ENCODE data around the gene KRTAP4-3.
"Not testable (repeated sequence)": the region's sequence is repeated elsewhere in the genome, so short reads cannot be mapped to it uniquely, and the experiment has no call there.

KRTAP4-3 gene

DNA sequence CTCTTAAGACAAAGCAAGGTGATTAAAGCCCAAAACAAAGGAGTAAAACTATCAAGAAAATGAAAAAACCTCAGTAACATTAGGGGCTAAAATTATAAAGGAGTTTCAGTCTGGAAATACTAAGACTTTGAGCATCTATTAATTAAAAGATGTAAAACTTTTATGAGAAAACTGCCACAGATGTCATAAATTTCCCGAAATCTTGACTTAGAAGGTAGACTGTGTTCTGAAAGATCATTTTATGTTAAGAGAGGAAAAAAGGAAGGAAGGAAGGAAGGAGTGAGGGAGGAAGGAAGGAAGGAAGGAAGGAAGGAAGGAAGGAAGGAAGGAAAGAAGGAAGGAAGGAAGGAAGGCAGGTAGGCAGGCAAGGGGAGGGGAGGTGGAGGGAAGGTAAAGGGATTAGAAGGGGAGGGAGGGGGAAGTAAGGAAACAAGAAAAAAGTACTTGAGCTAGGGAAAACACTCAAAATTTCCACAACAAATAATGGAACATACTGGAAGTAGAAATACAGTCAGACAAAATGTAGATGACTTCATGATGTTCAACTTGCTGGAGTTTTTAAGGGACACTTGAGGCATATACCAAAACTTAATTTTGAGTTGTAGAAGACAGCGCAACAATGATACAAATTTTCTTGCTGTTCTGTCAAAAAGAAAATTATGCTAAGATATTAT lies 20.4 kb downstream of the KRTAP4-3 start:
- no peaks in the 10 kb centered on the region for H3K9me3 ChIP-seq (ENCODE audit: severe bottlenecking)
- no peak overlapping the region for H3K27ac ChIP-seq (ENCODE audit: poor library complexity, severe bottlenecking)
- ATAC-seq (ENCODE audit: low read depth): no peak
- H3K4me1 ChIP-seq (ENCODE audit: insufficient read depth, poor library complexity, severe bottlenecking): peaks cover 8% of the 10 kb centered on the region
- no peaks in the 10 kb centered on the region for H3K36me3 ChIP-seq (ENCODE audit: low read depth)
- DNase-seq (ENCODE audit: low spot score): no peak
- no peaks in the 10 kb centered on the region for H3K27me3 ChIP-seq (ENCODE audit: insufficient read depth, poor library complexity, severe bottlenecking)
- H3K4me3 ChIP-seq (ENCODE audit: severe bottlenecking): no peak overlapping the region
- TF ChIP-seq, protein P1, sequence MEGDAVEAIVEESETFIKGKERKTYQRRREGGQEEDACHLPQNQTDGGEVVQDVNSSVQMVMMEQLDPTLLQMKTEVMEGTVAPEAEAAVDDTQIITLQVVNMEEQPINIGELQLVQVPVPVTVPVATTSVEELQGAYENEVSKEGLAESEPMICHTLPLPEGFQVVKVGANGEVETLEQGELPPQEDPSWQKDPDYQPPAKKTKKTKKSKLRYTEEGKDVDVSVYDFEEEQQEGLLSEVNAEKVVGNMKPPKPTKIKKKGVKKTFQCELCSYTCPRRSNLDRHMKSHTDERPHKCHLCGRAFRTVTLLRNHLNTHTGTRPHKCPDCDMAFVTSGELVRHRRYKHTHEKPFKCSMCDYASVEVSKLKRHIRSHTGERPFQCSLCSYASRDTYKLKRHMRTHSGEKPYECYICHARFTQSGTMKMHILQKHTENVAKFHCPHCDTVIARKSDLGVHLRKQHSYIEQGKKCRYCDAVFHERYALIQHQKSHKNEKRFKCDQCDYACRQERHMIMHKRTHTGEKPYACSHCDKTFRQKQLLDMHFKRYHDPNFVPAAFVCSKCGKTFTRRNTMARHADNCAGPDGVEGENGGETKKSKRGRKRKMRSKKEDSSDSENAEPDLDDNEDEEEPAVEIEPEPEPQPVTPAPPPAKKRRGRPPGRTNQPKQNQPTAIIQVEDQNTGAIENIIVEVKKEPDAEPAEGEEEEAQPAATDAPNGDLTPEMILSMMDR (IDR thresholded peaks at IDR 0.05; ENCODE audit: poor library complexity, severe bottlenecking): no peak

GRCh38 chr17:41145261-41145660 lies 22.8 kb downstream of the KRTAP4-3 start:
- Histone ChIP-seq H3K4me1 (ENCODE audit: insufficient read depth, poor library complexity, severe bottlenecking) (peaks cover 2% of the 10 kb centered on the region), H3K36me3 (ENCODE audit: low read depth) (no peaks in the 10 kb centered on the region), H3K9me3 (ENCODE audit: severe bottlenecking) (peaks cover 2% of the 10 kb centered on the region), H3K4me3 (ENCODE audit: severe bottlenecking) (no peak overlapping the region), H3K27ac (ENCODE audit: poor library complexity, severe bottlenecking) (no peak overlapping the region), H3K27me3 (ENCODE audit: insufficient read depth, poor library complexity, severe bottlenecking) (no peaks in the 10 kb centered on the region)
- TF ChIP-seq, protein P1 (IDR thresholded peaks at IDR 0.05; ENCODE audit: poor library complexity, severe bottlenecking): no peak
- DNase-seq (ENCODE audit: low spot score) (no peak), ATAC-seq (ENCODE audit: low read depth) (no peak)

- Histone ChIP-seq H3K36me3 (ENCODE audit: low read depth) (no peaks in the 10 kb centered on the region), H3K9me3 (ENCODE audit: severe bottlenecking) (peaks cover 3% of the 10 kb centered on the region), H3K27me3 (ENCODE audit: insufficient read depth, poor library complexity, severe bottlenecking) (no peaks in the 10 kb centered on the region), H3K4me1 (ENCODE audit: insufficient read depth, poor library complexity, severe bottlenecking) (peaks cover 2% of the 10 kb centered on the region), H3K4me3 (ENCODE audit: severe bottlenecking) (no peak overlapping the region), H3K27ac (ENCODE audit: poor library complexity, severe bottlenecking) (no peak overlapping the region)
- TF ChIP-seq, protein P1 (IDR thresholded peaks at IDR 0.05; ENCODE audit: poor library complexity, severe bottlenecking): no peak
- ATAC-seq (ENCODE audit: low read depth): no peak
- no peak for DNase-seq (ENCODE audit: low spot score)
Observed at GRCh38 chr17:41144846-41145245, 23.2 kb downstream of the KRTAP4-3 start.

DNA sequence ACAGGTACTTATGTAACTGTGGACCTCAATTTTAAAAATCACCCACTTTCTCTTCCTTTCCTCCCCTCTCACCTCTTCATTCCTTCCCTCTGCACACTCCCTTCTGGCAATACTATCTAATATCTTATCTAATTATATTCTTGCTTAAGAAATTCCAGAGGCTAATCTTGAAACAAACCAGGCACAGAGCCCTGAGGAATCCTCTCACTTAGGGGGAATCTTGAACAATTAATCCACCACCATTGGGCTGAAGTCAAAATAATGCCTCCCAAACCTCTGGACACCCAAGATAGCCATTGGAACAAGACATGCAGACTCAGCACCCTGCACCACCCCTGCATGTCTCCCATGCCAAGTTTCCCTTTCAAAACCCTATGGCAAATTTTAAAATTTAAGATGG lies 26.7 kb downstream of the KRTAP4-3 start:
- H3K27me3 ChIP-seq (ENCODE audit: insufficient read depth, poor library complexity, severe bottlenecking): no peaks in the 10 kb centered on the region
- peaks cover 3% of the 10 kb centered on the region for H3K9me3 ChIP-seq (ENCODE audit: severe bottlenecking)
- TF ChIP-seq, protein P1 (IDR thresholded peaks at IDR 0.05; ENCODE audit: poor library complexity, severe bottlenecking): no peak
- peak overlapping the region; percentile 31 for H3K27ac ChIP-seq (ENCODE audit: poor library complexity, severe bottlenecking)
- H3K4me3 ChIP-seq (ENCODE audit: severe bottlenecking): no peak overlapping the region
- H3K4me1 ChIP-seq (ENCODE audit: insufficient read depth, poor library complexity, severe bottlenecking): peaks cover 2% of the 10 kb centered on the region
- H3K36me3 ChIP-seq (ENCODE audit: low read depth): no peaks in the 10 kb centered on the region
- ATAC-seq (ENCODE audit: low read depth): no peak
- no peak for DNase-seq (ENCODE audit: low spot score)

DNA sequence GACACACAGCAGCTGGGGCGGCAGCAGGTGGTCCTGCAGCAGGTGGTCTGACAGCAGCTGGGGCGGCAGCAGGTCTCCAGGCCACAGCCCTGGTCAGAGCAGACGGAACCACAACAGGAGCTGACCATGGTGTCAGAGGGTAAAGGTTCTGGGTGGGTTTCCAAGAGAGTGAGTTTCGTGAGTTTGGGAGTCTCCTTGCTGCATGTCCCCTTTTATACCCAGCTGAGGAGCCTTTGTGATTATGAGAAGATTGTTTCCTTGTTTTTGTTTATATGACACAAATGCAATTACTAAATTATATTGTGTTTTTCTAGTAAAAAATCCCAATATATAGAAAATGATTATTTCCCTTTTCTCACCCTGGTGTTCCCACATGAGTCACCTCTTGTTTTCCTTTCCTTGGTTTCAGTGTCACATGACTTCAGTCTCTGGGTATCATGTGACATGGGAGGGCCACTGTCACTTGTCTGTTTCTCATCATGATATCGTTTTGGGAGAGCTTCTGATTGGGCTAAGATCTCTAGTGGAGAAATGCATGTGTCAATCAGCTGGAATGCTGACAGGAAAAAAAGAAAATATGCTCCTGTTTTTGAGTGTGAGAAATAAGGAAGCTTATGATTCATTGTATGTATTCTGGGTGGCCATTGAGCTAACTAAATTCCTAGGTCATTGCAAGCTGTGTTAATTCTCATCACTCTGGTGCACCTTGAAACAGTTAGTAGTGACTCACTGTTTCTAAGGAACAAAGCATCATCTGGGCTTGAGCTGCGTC lies 27.5 kb downstream of the KRTAP4-3 start, which contains the start of gene KRTAP4-6:
KRTAP4-6 (minus strand) TSS at position 185 of the 772 bp plus-strand sequence; CDS start at position 128, 57 bp downstream.
- Histone ChIP-seq H3K4me1 (ENCODE audit: insufficient read depth, poor library complexity, severe bottlenecking) (peaks cover 2% of the 10 kb centered on the region), H3K36me3 (ENCODE audit: low read depth) (no peaks in the 10 kb centered on the region), H3K27ac (ENCODE audit: poor library complexity, severe bottlenecking) (peak within 1 kb of the TSS; percentile 31), H3K4me3 (ENCODE audit: severe bottlenecking) (no peak within 1 kb of the TSS), H3K27me3 (ENCODE audit: insufficient read depth, poor library complexity, severe bottlenecking) (no peaks in the 10 kb centered on the region), H3K9me3 (ENCODE audit: severe bottlenecking) (peaks cover 3% of the 10 kb centered on the region)
- ATAC-seq (ENCODE audit: low read depth) (peak; percentile 99), DNase-seq (ENCODE audit: low spot score) (no peak)
- TF ChIP-seq, protein P1 (IDR thresholded peaks at IDR 0.05; ENCODE audit: poor library complexity, severe bottlenecking): no peak

- not testable (repeated sequence) for H3K4me3 ChIP-seq (ENCODE audit: severe bottlenecking); H3K36me3 ChIP-seq (ENCODE audit: low read depth); DNase-seq (ENCODE audit: low spot score); H3K27me3 ChIP-seq (ENCODE audit: insufficient read depth, poor library complexity, severe bottlenecking); ATAC-seq (ENCODE audit: low read depth); H3K4me1 ChIP-seq (ENCODE audit: insufficient read depth, poor library complexity, severe bottlenecking); H3K9me3 ChIP-seq (ENCODE audit: severe bottlenecking)
- peak overlapping the region; percentile 31 for H3K27ac ChIP-seq (ENCODE audit: poor library complexity, severe bottlenecking)
Observed at GRCh38 chr17:41139865-41140264, 28.2 kb downstream of the KRTAP4-3 start.

Measured in RWPE2 (cell line).